GM18868 (cell line): ENCODE results near the gene ZMYND10.

Experiments
- ATAC-seq: cut with Tn5 transposase; IDR thresholded peaks from one replicate; pipeline ENCODE4 v1.9.1; 2021; ENCODE audit warnings: mild to moderate bottlenecking, moderate library complexity; ENCODE audit not compliant: unreplicated experiment

ZMYND10 gene

GRCh38 chr3:50350213-50350526, 4.6 kb upstream of the ZMYND10 start:
- no peak for ATAC-seq

- no peak for ATAC-seq
These were observed 1.8 kb upstream of the ZMYND10 start for GRCh38 chr3:50347187-50347813.

DNA sequence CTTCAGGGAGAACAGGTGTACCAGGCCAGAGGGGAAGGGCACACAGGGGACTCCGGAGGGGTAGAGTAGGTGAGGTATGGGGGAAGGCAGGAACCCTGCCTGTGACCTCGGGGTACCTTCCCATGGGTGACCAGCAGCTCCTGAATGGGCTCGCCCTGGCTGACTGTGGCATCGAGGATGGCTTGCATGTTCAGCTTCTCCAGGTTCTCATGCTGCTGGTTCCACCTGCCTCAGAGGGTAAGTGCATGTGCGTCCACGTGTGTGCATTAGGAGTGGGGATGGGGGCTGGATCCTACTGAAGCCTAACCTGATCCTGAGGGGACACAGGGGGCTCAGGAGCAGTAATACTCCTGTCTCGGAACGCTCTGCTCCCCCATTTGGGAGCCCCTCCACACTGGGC, 524 bp downstream of the ZMYND10 start:
- ATAC-seq = no peak

- no peak for ATAC-seq
These were observed 2.5 kb downstream of the ZMYND10 start for GRCh38 chr3:50342813-50343633.

DNA sequence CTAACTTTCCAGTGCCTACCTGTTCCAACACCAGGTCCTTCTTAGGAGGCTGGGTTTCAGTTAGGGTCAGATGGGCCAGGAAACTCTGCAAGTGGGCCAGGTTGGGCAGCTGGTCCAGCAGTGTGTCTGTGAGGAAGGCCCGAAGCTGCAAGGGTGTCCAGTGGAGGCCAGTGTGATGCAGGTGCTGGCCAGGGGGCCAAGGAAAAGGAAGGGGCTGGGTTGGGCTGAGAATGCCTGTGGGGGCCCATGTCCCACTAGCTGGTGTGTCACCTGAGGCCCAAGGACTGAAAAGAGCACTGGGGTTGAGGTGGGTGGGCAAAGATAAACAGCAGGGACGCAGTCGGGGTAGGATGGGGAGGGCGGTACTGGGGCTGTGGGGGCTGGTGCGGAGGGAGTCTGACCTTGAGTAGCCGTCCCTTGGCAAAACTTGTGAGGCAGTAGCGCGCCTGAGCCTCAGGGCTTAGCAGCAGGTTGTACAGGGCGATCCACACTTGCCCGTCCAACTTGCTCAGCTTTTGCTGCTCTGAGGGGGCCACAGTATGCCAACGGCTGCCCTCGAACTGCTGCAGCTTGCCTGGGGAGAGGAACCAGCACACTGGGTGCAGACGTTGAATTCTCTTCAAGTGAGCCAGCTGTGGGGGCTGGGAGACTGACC, 3.4 kb downstream of the ZMYND10 start:
- ATAC-seq = no peak

DNA sequence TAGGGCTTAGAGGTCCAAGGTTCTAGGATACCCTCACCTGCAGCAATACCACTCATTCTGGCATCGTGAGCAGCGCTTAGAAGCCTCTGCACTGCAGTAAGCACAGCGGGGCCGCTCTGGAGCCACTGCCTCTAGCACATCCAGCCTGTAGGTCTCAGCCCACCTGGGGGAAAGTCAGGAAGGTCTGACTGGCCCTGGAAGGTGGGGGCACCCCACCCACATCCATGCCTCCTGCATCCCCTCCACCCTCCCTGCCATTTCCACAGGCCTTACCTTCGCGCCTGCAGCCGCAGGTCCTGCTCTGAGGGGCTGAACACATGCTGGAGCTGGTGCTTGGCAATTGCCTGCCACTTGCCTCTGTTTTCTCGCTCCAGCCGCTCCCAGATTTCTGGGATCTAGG, 4.0 kb downstream of the ZMYND10 start:
- ATAC-seq = no peak

DNA sequence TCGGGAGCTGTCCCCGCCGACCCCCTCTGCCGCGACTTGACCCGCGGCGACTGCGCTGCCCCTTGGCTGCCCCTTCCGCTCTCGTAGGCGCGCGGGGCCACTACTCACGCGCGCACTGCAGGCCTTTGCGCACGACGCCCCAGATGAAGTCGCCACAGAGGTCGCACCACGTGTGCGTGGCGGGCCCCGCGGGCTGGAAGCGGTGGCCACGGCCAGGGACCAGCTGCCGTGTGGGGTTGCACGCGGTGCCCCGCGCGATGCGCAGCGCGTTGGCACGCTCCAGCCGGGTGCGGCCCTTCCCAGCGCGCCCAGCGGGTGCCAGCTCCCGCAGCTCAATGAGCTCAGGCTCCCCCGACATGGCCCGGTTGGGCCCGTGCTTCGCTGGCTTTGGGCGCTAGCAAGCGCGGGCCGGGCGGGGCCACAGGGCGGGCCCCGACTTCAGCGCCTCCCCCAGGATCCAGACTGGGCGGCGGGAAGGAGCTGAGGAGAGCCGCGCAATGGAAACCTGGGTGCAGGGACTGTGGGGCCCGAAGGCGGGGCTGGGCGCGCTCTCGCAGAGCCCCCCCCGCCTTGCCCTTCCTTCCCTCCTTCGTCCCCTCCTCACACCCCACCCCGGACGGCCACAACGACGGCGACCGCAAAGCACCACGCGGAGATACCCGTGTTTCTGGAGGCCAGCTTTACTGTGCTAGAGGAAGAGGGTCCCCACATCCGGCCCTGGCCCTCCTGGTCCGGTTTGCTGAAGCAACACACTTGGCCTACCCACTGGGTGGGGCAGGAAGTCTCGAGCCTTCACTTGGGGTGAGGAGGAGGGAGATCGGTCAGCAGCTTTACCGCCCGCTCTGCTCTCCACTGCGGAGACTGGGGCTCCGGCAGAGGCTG, 4.8 kb downstream of the ZMYND10 start, which contains the start of gene RASSF1:
Gene RASSF1 (minus strand): TSS at position 389 of the 882 bp plus-strand sequence. CDS start 31 bp downstream, at position 358.
- ATAC-seq = peak; percentile 23

- no peak for ATAC-seq
These were observed 5.4 kb downstream of the ZMYND10 start for GRCh38 chr3:50340147-50340447.

- no peak for ATAC-seq
These were observed 5.9 kb downstream of the ZMYND10 start for GRCh38 chr3:50339485-50340146.

DNA sequence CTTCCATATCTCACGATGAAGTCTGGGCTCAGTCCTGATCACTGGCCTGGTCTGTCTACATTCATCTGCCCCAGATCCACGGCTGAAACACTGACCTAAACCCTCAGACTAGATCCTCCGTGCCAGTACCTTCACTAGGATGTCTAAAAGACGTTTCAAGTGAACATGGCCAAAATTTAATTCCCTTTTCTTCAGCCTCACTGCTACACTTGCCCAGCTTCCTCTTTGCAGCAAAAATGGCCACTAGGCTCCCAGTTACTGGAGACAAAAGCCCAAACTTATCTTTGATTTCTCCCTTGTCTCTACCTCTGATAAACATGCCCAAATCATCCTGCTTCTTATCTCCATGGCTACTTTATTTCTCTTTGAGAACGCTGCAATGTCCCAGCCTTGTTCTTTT, 6.6 kb downstream of the ZMYND10 start:
- no peak for ATAC-seq

GRCh38 chr3:50337175-50337861, 8.2 kb downstream of the ZMYND10 start:
- peak; percentile 76 for ATAC-seq

GRCh38 chr3:50336452-50337174, 8.9 kb downstream of the ZMYND10 start:
- ATAC-seq = peak; percentile 30

DNA sequence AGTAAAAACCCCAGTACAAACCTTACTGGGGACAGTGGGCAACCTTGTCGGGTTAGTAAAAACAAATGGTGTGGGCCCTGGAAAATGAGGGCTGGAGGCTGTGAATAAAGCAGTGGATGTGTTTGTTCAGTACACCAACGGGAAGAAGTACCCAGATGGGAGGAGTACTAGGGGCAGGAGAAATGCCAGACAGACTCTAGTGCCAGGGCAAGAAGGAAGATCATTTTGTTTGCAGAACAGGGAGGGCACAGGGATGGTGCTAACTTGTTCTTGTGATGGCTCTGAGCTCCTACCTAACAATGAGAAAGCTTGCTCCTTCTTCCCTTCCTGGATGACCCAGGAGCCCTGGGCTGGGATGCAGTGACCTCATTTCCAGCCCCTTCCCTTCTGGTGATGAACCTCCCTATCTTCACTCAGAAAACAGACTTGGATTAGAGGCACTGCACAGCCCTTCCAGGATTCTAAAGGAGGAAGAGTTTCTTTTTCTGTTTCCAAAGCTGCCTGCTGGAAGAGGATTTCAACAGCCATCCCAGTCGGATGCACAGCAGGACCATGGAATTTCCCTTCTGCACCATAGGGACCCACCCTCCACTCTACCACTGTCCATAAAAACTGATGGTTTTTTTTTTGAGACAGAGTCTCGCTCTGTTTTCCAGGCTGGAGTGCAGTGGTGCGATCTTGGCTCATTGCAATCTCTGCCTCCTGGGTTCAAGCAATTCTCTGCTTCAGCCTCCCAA, 11.0 kb downstream of the ZMYND10 start:
- no peak for ATAC-seq

DNA sequence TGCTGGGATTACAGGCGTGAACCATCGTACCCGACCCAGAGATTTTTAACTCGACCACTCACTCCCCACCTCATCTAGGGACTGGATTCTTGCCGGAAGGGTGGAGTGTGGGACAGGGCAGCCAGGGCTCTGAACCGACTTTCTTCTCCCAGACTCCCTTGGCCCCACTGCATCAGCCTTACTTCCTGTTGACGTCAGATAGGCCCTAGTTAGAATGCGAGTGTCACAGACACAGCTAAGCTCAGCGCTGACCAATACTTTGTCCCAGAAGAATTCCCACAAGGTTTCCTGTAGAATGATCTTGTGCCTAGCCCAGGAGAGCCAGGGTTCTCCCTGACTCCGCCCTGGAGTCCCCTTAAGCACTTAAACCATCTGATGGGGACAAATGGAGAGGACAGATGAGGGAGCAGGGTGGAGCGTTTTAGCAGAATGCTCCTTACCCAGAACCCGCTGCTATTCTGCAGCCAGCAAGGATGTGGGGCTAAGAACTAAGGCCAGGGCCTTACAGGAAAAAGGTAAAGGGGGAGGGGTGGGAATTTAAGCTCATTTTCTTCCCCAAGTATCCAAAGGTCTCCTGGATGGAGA, 11.7 kb downstream of the ZMYND10 start:
- no peak for ATAC-seq

- no peak for ATAC-seq
These were observed 14.1 kb downstream of the ZMYND10 start for GRCh38 chr3:50331364-50331907.

- no peak for ATAC-seq
These were observed 15.2 kb downstream of the ZMYND10 start for GRCh38 chr3:50330330-50330729.

GRCh38 chr3:50327943-50328691, 17.4 kb downstream of the ZMYND10 start, which contains the start of gene TUSC2:
Gene TUSC2 (minus strand): TSS chr3:50328223. CDS start chr3:50328099, 124 bp downstream.
- ATAC-seq = peak; percentile 95
